Mucosa of descending colon (tissue), 3 donors: ENCODE results near the gene CD164L2. TPM values are rescaled to one million over a fixed set of nuclear protein-coding genes. Genes with fewer than 3 reads are reported as not detected.

Experiments
- ATAC-seq: fragments of 200-7000 bp; cut with Tn5 transposase; one replicate; pipeline ENCODE4 v1.9.1; 2020; ENCODE audit warnings: mild to moderate bottlenecking, moderate library complexity
- DNase-seq, 3 donors: peaks; one replicate each; pipeline ENCODE4 v3.0.0-alpha.2; 2020
- H3K36me3 ChIP-seq: fragments of 200-600 bp; one replicate; pipeline ENCODE4 v1.8.0; 2021; ENCODE audit warnings: low read depth, mild to moderate bottlenecking
- H3K4me1 ChIP-seq: fragments of 200-600 bp; one replicate; pipeline ENCODE4 v1.8.0; 2021; ENCODE audit warnings: low read depth, mild to moderate bottlenecking
- H3K4me3 ChIP-seq: fragments of 200-600 bp; one replicate; pipeline ENCODE4 v1.8.0; 2021; ENCODE audit warnings: mild to moderate bottlenecking
- H3K9me3 ChIP-seq: fragments of 200-600 bp; one replicate; pipeline ENCODE4 v1.8.0; 2021; ENCODE audit warnings: mild to moderate bottlenecking
- intact Hi-C, 2 donors: fragments of 100-400 bp; cut with DNase I in 1 of 2; cut with micrococcal nuclease in 1 of 2; formaldehyde crosslinking; loops; one replicate each; pipeline versions ENCODE4 v1.11.0 to v1.11.1; 2022; cut with DNase I, micrococcal nuclease
- total RNA-seq, 3 donors: library from RNA; stranded (reverse); fragmentation: NEBNext Ultra II Directional in 2 of 3; extraction: Animal tissue kit (Norgen Biotek cat#: 25700) in 2 of 3; gene quantifications; one replicate each; pipeline versions ENCODE4 v1.2.1 to v1.2.4, GENCODE V29; 2021 to 2023
- TF ChIP-seq, protein P1 (sequence below): fragments of 200-600 bp; IDR thresholded peaks from one replicate; pipeline ENCODE4 v1.8.0; 2022; ENCODE audit warnings: antibody characterized with exemption, mild to moderate bottlenecking
- donor health status: DM: no; HTN: no; CAD: no; lungs with moderate emphysema.
- donor health status: DM: no; HTN: no; CAD: no.
- donor health status: DM: no; HTN: yes; CAD: no.

CD164L2 gene
- total RNA-seq, 3 donors from 2014 or later: 0.29 to 1.3 (median 0.51) TPM

DNA sequence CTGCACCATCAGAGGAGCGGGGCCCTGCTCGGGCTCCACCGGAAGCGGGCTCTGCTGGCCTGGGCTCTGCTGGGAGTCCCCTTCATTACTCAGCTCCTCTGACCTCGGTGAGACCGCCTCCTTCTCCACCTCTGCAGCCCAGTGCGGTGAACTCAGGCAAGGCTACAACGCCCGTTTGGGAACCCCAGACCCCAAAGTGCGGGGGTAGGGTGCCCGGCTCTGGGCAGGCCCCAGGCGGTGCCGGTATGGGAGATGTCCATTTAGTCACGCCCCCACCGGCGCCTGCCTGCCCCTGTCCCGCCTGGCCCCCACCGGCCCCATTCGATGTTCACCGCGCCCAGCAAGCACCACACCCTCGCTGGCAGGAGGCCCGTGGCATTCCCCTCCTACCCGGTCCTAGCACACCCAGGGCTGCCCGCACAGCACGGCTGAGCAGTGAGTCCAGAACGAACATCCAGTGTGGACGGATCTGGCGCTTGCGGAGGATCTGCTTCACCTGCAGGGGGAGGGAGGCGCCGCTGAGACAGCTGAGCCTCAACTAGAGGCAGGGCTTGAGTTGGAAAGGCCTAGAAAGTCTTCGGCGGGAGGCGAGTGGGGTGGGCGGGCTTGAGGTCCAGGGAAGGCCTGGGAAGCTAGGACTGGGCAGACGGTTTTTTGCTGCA is 26.4 kb downstream of the CD164L2 start:
- Histone ChIP-seq H3K9me3 (no peaks in the 10 kb centered on the region), H3K4me3 (no peak overlapping the region), H3K4me1 (peaks cover 9% of the 10 kb centered on the region), H3K36me3 (no peaks in the 10 kb centered on the region)
- TF ChIP-seq, protein P1, sequence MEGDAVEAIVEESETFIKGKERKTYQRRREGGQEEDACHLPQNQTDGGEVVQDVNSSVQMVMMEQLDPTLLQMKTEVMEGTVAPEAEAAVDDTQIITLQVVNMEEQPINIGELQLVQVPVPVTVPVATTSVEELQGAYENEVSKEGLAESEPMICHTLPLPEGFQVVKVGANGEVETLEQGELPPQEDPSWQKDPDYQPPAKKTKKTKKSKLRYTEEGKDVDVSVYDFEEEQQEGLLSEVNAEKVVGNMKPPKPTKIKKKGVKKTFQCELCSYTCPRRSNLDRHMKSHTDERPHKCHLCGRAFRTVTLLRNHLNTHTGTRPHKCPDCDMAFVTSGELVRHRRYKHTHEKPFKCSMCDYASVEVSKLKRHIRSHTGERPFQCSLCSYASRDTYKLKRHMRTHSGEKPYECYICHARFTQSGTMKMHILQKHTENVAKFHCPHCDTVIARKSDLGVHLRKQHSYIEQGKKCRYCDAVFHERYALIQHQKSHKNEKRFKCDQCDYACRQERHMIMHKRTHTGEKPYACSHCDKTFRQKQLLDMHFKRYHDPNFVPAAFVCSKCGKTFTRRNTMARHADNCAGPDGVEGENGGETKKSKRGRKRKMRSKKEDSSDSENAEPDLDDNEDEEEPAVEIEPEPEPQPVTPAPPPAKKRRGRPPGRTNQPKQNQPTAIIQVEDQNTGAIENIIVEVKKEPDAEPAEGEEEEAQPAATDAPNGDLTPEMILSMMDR: no peak
- peak; percentile 89 to 92 (median 91) for DNase-seq
- peak; percentile 85 for ATAC-seq
- intact Hi-C loops: loop anchor here in 1 of 2 donors (5.0 kb wide), 1 partner anchor 36 kb away; the partner anchor contains the start of gene GPR3

DNA sequence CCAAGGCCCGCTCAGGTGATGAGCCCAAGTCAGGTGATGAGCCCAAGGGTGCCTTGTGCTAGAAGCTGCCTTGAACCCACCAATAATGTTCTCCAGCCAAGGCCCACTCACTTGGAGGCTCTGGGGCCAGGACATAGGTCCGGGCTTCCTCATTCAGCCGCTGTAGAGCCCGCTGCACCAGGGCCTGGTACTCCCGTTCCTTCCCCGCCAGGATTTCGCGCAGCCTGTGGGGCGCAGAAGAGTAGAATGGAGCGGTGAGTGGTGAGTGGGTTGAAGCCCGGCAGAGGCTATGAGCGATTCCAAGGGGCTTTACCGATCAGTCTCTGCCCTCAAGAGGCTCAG is 26.9 kb downstream of the CD164L2 start:
- no peak overlapping the region for H3K4me3 ChIP-seq
- DNase-seq: no peak
- TF ChIP-seq, protein P1: no peak
- intact Hi-C loops: loop anchor here in 1 of 2 donors (5.0 kb wide), 1 partner anchor 36 kb away; the partner anchor contains the start of gene GPR3
- peaks cover 9% of the 10 kb centered on the region for H3K4me1 ChIP-seq
- no peaks in the 10 kb centered on the region for H3K9me3 ChIP-seq
- ATAC-seq: no peak
- no peaks in the 10 kb centered on the region for H3K36me3 ChIP-seq

DNA sequence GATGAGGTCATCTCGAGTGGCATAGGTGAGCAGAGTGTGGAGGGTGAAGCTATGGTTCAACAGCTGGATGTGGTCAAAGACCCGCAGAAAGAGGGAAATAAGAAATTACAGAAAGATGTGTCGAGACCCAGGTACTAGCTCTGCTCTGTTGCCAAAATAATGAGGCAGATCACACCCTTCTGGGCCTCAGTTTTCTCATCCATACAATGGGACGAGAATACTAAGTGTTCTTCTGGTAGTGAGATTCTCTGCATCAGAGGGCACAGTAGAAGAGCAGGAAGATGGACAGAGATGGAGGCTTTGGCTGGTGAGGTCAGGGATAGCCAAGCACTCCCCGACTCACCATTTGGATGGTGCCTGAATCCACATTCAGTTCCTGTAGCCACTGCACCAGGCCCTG is 27.4 kb downstream of the CD164L2 start:
- intact Hi-C loops: loop anchor here in 1 of 2 donors (5.0 kb wide), 1 partner anchor 37 kb away; the partner anchor contains the start of gene GPR3
- H3K4me3 ChIP-seq: no peak overlapping the region
- no peaks in the 10 kb centered on the region for H3K9me3 ChIP-seq
- H3K36me3 ChIP-seq: no peaks in the 10 kb centered on the region
- ATAC-seq (no peak), DNase-seq (no peak)
- TF ChIP-seq, protein P1: no peak
- peaks cover 15% of the 10 kb centered on the region for H3K4me1 ChIP-seq

DNA sequence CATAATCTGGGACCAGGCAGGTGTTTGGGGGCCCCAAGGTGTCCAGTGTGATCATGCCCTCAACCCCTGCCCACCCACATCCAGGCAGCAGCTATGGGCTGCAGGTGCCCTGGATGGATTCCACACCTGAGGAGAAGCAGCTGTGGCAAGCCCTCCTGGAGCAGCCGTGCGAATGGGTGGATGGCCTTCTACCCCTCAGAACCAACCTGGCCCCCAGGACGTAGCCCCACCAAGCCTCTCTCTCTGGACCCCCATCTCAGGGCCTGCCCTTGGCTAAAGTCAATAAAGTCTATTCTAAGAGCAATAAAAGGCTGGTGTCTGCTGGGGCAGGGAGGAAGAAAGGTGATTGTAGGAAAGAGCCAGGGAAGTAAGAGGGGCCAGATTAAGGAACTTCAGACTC is 29.5 kb downstream of the CD164L2 start:
- TF ChIP-seq, protein P1: no peak
- intact Hi-C loops: no loop called here
- Histone ChIP-seq H3K9me3 (no peaks in the 10 kb centered on the region), H3K4me1 (peaks cover 35% of the 10 kb centered on the region), H3K4me3 (no peak overlapping the region), H3K36me3 (no peaks in the 10 kb centered on the region)
- DNase-seq: peak in 1 of 3 donors; percentile 48
- no peak for ATAC-seq

DNA sequence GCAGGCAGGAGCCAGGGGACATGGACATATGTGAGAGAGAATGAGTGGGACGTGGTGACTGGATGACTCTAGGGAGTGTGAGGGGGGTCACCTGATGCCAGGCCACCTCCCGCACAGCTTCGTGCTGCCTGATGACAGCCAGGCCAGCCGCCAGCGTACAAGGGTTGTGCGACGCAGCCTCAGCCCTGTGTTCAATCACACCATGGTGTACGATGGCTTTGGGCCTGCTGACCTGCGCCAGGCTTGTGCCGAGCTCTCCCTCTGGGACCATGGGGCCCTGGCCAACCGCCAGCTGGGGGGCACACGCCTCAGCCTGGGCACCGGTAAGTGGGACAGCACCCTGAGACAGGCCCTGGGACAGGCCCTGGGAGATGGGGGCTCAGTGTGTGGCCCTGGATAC is 30.0 kb downstream of the CD164L2 start:
- TF ChIP-seq, protein P1: no peak
- ATAC-seq (no peak), DNase-seq (peak in 1 of 3 donors; percentile 45)
- Histone ChIP-seq H3K4me3 (no peak overlapping the region), H3K36me3 (no peaks in the 10 kb centered on the region), H3K9me3 (no peaks in the 10 kb centered on the region), H3K4me1 (peaks cover 36% of the 10 kb centered on the region)
- intact Hi-C loops: no loop called here
